22Rv1 (cell line): ENCODE data around the gene ZFAND2B.
A peak's percentile ranks its signal among the peaks of the same experiment; 100 is the strongest.
"Not testable (repeated sequence)": the region's sequence is repeated elsewhere in the genome, so short reads cannot be mapped to it uniquely, and the experiment has no call there.

Experiments used
- H3K27ac ChIP-seq: fragments of 450-650 bp; 2 replicates; pipeline ENCODE4 v1.5.1; 2017
- CTCF ChIP-seq: fragments of 450-650 bp; IDR thresholded peaks from 2 replicates; pipeline ENCODE4 v1.5.1; 2017; ENCODE audit warnings: mild to moderate bottlenecking
- ZFX ChIP-seq: fragments of 450-650 bp; IDR thresholded peaks from 2 replicates; pipeline ENCODE4 v1.6.1; 2017; ENCODE audit warnings: antibody characterized with exemption, borderline replicate concordance

Gene ZFAND2B

GRCh38 chr2:219252570-219252899, 46.0 kb downstream of the ZFAND2B start:
- H3K27ac ChIP-seq, result no peak overlapping the region
- TF ChIP-seq ZFX (no peak), CTCF (no peak)

- peak within 1 kb of the TSS; percentile 36 for H3K27ac ChIP-seq
- TF ChIP-seq ZFX (no peak), CTCF (no peak)
Measured at GRCh38 chr2:219252900-219253752, 46.5 kb downstream of the ZFAND2B start, which contains the start of gene TUBA4B. Gene TUBA4B (plus strand): TSS chr2:219253243. CDS start chr2:219253408, 165 bp downstream.

- TF ChIP-seq CTCF (no peak), ZFX (no peak)
- peak within 1 kb of the TSS; percentile 36 for H3K27ac ChIP-seq
Measured at GRCh38 chr2:219253753-219254589, 47.4 kb downstream of the ZFAND2B start, which contains the start of gene TUBA4A. Gene TUBA4A (minus strand): TSS chr2:219253918. CDS start chr2:219253858, 60 bp downstream.

- TF ChIP-seq CTCF (peak; percentile 27), ZFX (no peak)
- H3K27ac ChIP-seq, result no peak overlapping the region
Measured at GRCh38 chr2:219254590-219255201, 48.1 kb downstream of the ZFAND2B start.

GRCh38 chr2:219258942-219259341, 52.4 kb downstream of the ZFAND2B start:
- not testable (repeated sequence) for H3K27ac ChIP-seq
